ENCODE results near the gene ERVV-1.

DNA sequence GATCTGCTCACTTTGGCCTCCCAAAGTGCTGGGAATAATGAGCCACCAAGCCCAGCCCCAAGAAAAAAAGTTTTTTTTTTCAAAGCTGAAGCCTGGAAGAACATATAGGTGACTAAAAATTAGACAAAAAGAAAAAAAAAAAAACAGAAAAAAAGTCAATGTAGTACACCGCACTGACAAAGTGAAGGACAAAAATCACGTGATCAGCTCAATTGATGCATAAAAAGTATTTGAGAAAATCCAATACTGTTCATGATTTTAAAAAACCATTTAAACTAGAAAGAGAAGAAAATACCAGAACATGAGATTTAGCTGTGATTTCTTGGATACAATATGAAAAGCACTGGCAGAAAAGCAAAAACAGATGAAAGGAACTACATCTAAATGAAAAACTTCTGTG is 20.3 kb downstream of the ERVV-1 start:
- TF ChIP-seq, protein P1, sequence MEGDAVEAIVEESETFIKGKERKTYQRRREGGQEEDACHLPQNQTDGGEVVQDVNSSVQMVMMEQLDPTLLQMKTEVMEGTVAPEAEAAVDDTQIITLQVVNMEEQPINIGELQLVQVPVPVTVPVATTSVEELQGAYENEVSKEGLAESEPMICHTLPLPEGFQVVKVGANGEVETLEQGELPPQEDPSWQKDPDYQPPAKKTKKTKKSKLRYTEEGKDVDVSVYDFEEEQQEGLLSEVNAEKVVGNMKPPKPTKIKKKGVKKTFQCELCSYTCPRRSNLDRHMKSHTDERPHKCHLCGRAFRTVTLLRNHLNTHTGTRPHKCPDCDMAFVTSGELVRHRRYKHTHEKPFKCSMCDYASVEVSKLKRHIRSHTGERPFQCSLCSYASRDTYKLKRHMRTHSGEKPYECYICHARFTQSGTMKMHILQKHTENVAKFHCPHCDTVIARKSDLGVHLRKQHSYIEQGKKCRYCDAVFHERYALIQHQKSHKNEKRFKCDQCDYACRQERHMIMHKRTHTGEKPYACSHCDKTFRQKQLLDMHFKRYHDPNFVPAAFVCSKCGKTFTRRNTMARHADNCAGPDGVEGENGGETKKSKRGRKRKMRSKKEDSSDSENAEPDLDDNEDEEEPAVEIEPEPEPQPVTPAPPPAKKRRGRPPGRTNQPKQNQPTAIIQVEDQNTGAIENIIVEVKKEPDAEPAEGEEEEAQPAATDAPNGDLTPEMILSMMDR (tag by site-specific recombination; IDR thresholded peaks at IDR 0.05), result no peak
- TF ChIP-seq GLIS2 (tag by site-specific recombination; IDR thresholded peaks at IDR 0.05), result no peak
- TF ChIP-seq, protein P2, sequence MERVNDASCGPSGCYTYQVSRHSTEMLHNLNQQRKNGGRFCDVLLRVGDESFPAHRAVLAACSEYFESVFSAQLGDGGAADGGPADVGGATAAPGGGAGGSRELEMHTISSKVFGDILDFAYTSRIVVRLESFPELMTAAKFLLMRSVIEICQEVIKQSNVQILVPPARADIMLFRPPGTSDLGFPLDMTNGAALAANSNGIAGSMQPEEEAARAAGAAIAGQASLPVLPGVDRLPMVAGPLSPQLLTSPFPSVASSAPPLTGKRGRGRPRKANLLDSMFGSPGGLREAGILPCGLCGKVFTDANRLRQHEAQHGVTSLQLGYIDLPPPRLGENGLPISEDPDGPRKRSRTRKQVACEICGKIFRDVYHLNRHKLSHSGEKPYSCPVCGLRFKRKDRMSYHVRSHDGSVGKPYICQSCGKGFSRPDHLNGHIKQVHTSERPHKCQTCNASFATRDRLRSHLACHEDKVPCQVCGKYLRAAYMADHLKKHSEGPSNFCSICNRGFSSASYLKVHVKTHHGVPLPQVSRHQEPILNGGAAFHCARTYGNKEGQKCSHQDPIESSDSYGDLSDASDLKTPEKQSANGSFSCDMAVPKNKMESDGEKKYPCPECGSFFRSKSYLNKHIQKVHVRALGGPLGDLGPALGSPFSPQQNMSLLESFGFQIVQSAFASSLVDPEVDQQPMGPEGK (tag by site-specific recombination; IDR thresholded peaks at IDR 0.05), result no peak

Measured in HEK293 (cell line).